T-cell (primary cell): ENCODE results near the gene FBXW10B. TPM values are rescaled to one million over a fixed set of nuclear protein-coding genes. Genes with fewer than 3 reads are reported as not detected.
"Not testable (repeated sequence)": the region's sequence is repeated elsewhere in the genome, so short reads cannot be mapped to it uniquely, and the experiment has no call there.

Source experiments
- ATAC-seq, 4 experiments: fragments of 200-7000 bp in 3 of 4; fragments of 150-1000 bp in 1 of 4; cut with Tn5 transposase; replicated peaks in 1 of 4; 1 replicate in 3 of 4; 2 replicates in 1 of 4; pipeline ENCODE4 v1.10.0; 2021; ENCODE audit warnings: moderate library complexity in 3 of 4, mild to moderate bottlenecking in 2 of 4, moderate number of reproducible peaks in 1 of 4
- CTCF ChIA-PET, 2 donors: fragments of 300-600 bp; sonication (Branson Sonifier 250); formaldehyde crosslinking; loops; one replicate each; lab custom pipeline; 2022; ENCODE audit warnings: antibody characterized with exemption in 2 of 2; lab: Charles Lee
- POLR2A ChIA-PET, 2 donors: fragments of 300-600 bp; sonication (Branson Sonifier 250); formaldehyde crosslinking; loops; one replicate each; lab custom pipeline; 2022; ENCODE audit warnings: antibody characterized with exemption in 2 of 2; lab: Charles Lee
- DNase-seq, 35 experiments: peaks; one replicate each; pipeline versions ENCODE4 v3.0.0 to v3.0.0-alpha.2; 2013 to 2023
- H3K27ac ChIP-seq: one replicate; pipeline ENCODE4 v1.5.1; 2013; ENCODE audit warnings: low read length
- H3K27me3 ChIP-seq, 2 experiments: replicated peaks in 1 of 2; 1 replicate in 1 of 2; 2 replicates in 1 of 2; pipeline versions ENCODE4 v1.6.1 to v1.7.0; 2013; ENCODE audit warnings: low read length in 1 of 2, mixed read lengths in 1 of 2; ENCODE audit not compliant: control insufficient read depth in 2 of 2, insufficient read depth in 2 of 2; ENCODE audit errors: extremely low read depth in 1 of 2
- H3K36me3 ChIP-seq, 2 donors: 1 replicate in 1 of 2; 2 replicates in 1 of 2; pipeline versions ENCODE4 v1.6.1 to v1.7.0; 2013; ENCODE audit warnings: low read length in 1 of 2; ENCODE audit not compliant: control insufficient read depth in 2 of 2, insufficient read depth in 1 of 2; ENCODE audit errors: extremely low read depth in 1 of 2
- H3K4me1 ChIP-seq, 2 experiments: 1 replicate in 1 of 2; 2 replicates in 1 of 2; pipeline versions ENCODE4 v1.6.1 to v1.7.0; 2013; ENCODE audit warnings: low read length in 2 of 2, mixed read lengths in 1 of 2; ENCODE audit not compliant: insufficient read depth in 2 of 2, control insufficient read depth in 1 of 2; ENCODE audit errors: extremely low read depth in 1 of 2
- H3K4me3 ChIP-seq, 2 donors: 1 replicate in 1 of 2; 2 replicates in 1 of 2; pipeline versions ENCODE4 v1.5.1 to v1.7.0; 2013; ENCODE audit warnings: mild to moderate bottlenecking in 2 of 2, low read length in 1 of 2, moderate library complexity in 1 of 2; ENCODE audit not compliant: control insufficient read depth in 1 of 2; ENCODE audit errors: extremely low read depth in 1 of 2
- H3K9me3 ChIP-seq: 2 replicates; pipeline ENCODE4 v1.7.0; 2013
- H3K27ac Mint-ChIP-seq, 2 donors: one replicate each; pipeline ENCODE4 v1.8.0; 2020 to 2021; ENCODE audit warnings: mild to moderate bottlenecking in 2 of 2, mixed read lengths in 2 of 2
- H3K27me3 Mint-ChIP-seq, 2 donors: one replicate each; pipeline ENCODE4 v1.8.0; 2021 to 2022; ENCODE audit warnings: mixed read lengths in 2 of 2
- H3K36me3 Mint-ChIP-seq: one replicate; pipeline ENCODE4 v1.8.0; 2021; ENCODE audit warnings: mixed read lengths
- H3K4me1 Mint-ChIP-seq, 3 donors: one replicate each; pipeline ENCODE4 v1.8.0; 2020 to 2022; ENCODE audit warnings: mixed read lengths in 3 of 3, mild to moderate bottlenecking in 1 of 3
- H3K4me3 Mint-ChIP-seq, 3 donors: one replicate each; pipeline ENCODE4 v1.8.0; 2020 to 2022; ENCODE audit warnings: mild to moderate bottlenecking in 3 of 3, mixed read lengths in 3 of 3, moderate library complexity in 3 of 3
- H3K9me3 Mint-ChIP-seq, 3 donors: one replicate each; pipeline ENCODE4 v1.8.0; 2020 to 2022; ENCODE audit warnings: mixed read lengths in 3 of 3
- WGBS: methylation state at CpG from one replicate; pipeline ENCODE4 v1.1.5; 2013; ENCODE audit warnings: missing lambda C conversion rate; ENCODE audit not compliant: insufficient coverage; 5-methylcytosine and 5-hydroxymethylcytosine counted together
- total RNA-seq, 35 experiments: library from RNA in 6 of 35; stranded (reverse) in 6 of 35; fragments of 120-200 nt in 1 of 35; gene quantifications; one replicate each; pipeline versions ENCODE4 v1.2.1 to v1.2.4 and lab custom pipeline; 2013 to 2026

Gene FBXW10B
- total RNA-seq, 5 donors from 2014 or later (not counting 1 experiment from before 2014, with no cell fraction given), result 0.38 to 1.3 (median 0.85) TPM

DNA sequence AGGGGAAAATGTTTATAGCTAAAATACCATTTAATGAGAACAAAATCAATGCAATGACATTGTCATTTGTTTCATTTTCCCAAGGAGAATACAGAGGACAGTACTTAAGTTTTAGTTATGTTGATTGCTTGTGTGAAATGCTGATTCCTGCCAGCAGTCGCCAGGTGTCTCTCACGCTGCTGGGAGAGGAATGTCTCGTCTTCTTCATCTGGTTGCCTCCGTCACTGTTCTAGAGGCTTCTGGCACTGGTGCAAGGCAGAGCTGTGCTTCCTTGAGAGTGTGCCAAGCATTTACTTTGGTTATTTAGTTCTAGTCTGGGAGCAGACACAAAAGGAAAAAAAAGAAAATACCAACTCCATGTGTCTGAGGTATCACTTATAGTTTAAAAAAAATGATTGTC lies 45.6 kb downstream of the FBXW10B start:
- H3K27ac ChIP-seq, H3K36me3 Mint-ChIP-seq, H3K4me1 Mint-ChIP-seq, H3K27me3 ChIP-seq, H3K9me3 ChIP-seq, H3K4me3 Mint-ChIP-seq, H3K4me3 ChIP-seq, H3K36me3 ChIP-seq, DNase-seq, H3K4me1 ChIP-seq, H3K9me3 Mint-ChIP-seq, CTCF ChIA-PET, POLR2A ChIA-PET, H3K27ac Mint-ChIP-seq, ATAC-seq: not testable (repeated sequence)
- WGBS, result 100% methylated on average over 3 of the region's 4 CpGs
- peaks cover 7 to 15% of the 10 kb centered on the region in 2 donors for H3K27me3 Mint-ChIP-seq

Other genes with a start within 250 kb of the FBXW10B start
- 1 to 10 TPM; 4.7 to 10.0 (median 9.0) TPM for gene CDRT4, start 152.1 kb downstream of the FBXW10B start, total RNA-seq
- gene TVP23C, start 56.2 kb downstream of the FBXW10B start, total RNA-seq, result 10 to 100 TPM in 4 of 5 donors, 1 to 10 TPM in 1; 9.6 to 27.3 (median 17.8) TPM
- 10 to 100 TPM in 2 of 5 donors, 1 to 10 TPM in 3; 6.4 to 13.8 (median 8.9) TPM for gene TRIM16, start 64.6 kb upstream of the FBXW10B start, total RNA-seq
- 10 to 100 TPM; 15.9 to 44.3 (median 26.0) TPM for gene ZNF286A, start 80.0 kb upstream of the FBXW10B start, total RNA-seq
- gene TBC1D26, start 112.6 kb upstream of the FBXW10B start, total RNA-seq, result not detected